Astrocyte (in vitro differentiated cells and primary cell): Measurements from ENCODE around the gene PARP14. TPM values are rescaled to one million over a fixed set of nuclear protein-coding genes. Genes with fewer than 3 reads are reported as not detected.

Experiments
- DNase-seq: peaks from one replicate; pipeline ENCODE4 v3.0.0-alpha.2; 2010; ENCODE audit warnings: low read depth
- FAIRE-seq: peaks from 2 replicates; lab custom pipeline; 2011; peaks lifted over from hg19 to GRCh38; lab: Jason Lieb, UNC
- H2AFZ ChIP-seq: 2 replicates; pipeline ENCODE4 v1.6.0; 2012; ENCODE audit warnings: low read depth, low read length, inconsistent platforms
- H3K27ac ChIP-seq: 2 replicates; pipeline ENCODE4 v1.5.1; 2011; ENCODE audit warnings: low read depth, low read length, inconsistent platforms
- H3K27me3 ChIP-seq: 2 replicates; pipeline ENCODE4 v1.6.0; 2011; ENCODE audit warnings: low read length, inconsistent platforms; ENCODE audit not compliant: insufficient read depth
- H3K36me3 ChIP-seq: 2 replicates; pipeline ENCODE4 v1.5.1; 2011; ENCODE audit warnings: low read length, inconsistent platforms; ENCODE audit not compliant: insufficient read depth
- H3K4me1 ChIP-seq: 2 replicates; pipeline ENCODE4 v1.5.1; 2011; ENCODE audit warnings: low read length, inconsistent platforms; ENCODE audit not compliant: insufficient read depth
- H3K4me2 ChIP-seq: 2 replicates; pipeline ENCODE4 v1.6.0; 2012; ENCODE audit warnings: low read length, inconsistent platforms
- H3K4me3 ChIP-seq: 2 replicates; pipeline ENCODE4 v1.5.1; 2011; ENCODE audit warnings: low read depth, mild to moderate bottlenecking, low read length, inconsistent platforms; ENCODE audit not compliant: insufficient read depth
- H3K79me2 ChIP-seq: 2 replicates; pipeline ENCODE4 v1.6.0; 2012; ENCODE audit warnings: mild to moderate bottlenecking, low read length, inconsistent platforms; ENCODE audit not compliant: insufficient read depth
- H3K9ac ChIP-seq: 2 replicates; pipeline ENCODE4 v1.6.0; 2012; ENCODE audit warnings: mild to moderate bottlenecking, low read length, inconsistent platforms
- H3K9me3 ChIP-seq: 2 replicates; pipeline ENCODE4 v1.5.1; 2012; ENCODE audit warnings: low read depth, mild to moderate bottlenecking, low read length, inconsistent platforms; ENCODE audit not compliant: insufficient read depth
- H4K20me1 ChIP-seq: 2 replicates; pipeline ENCODE4 v1.6.0; 2012; ENCODE audit warnings: low read length, inconsistent platforms; ENCODE audit not compliant: insufficient read depth
- H3K27ac Mint-ChIP-seq: one replicate; pipeline ENCODE4 v1.8.0; 2021; ENCODE audit warnings: mild to moderate bottlenecking, mixed read lengths; ENCODE audit not compliant: unreplicated experiment
- H3K27me3 Mint-ChIP-seq: one replicate; pipeline ENCODE4 v1.8.0; 2021; ENCODE audit warnings: low read depth, mixed read lengths; ENCODE audit not compliant: unreplicated experiment
- H3K36me3 Mint-ChIP-seq: one replicate; pipeline ENCODE4 v1.8.0; 2021; ENCODE audit warnings: low read depth, mixed read lengths; ENCODE audit not compliant: unreplicated experiment
- H3K4me1 Mint-ChIP-seq: one replicate; pipeline ENCODE4 v1.8.0; 2021; ENCODE audit warnings: low read depth, mixed read lengths; ENCODE audit not compliant: unreplicated experiment
- H3K4me3 Mint-ChIP-seq: one replicate; pipeline ENCODE4 v1.8.0; 2021; ENCODE audit warnings: mild to moderate bottlenecking, moderate library complexity, mixed read lengths; ENCODE audit not compliant: unreplicated experiment
- H3K9me3 Mint-ChIP-seq: one replicate; pipeline ENCODE4 v1.8.0; 2021; ENCODE audit warnings: mild to moderate bottlenecking, mixed read lengths; ENCODE audit not compliant: unreplicated experiment
- CTCF ChIP-seq: IDR thresholded peaks from 2 replicates; pipeline ENCODE4 v1.5.1; 2011; ENCODE audit warnings: low read depth, mild to moderate bottlenecking, inconsistent platforms, low read length, moderate library complexity; ENCODE audit not compliant: insufficient read depth
- EZH2 ChIP-seq: IDR thresholded peaks from 2 replicates; pipeline ENCODE4 v1.6.1; 2012; ENCODE audit warnings: mild to moderate bottlenecking, low read length, inconsistent platforms; ENCODE audit not compliant: insufficient read depth
- total RNA-seq: library from RNA; stranded (reverse); gene quantifications from 2 replicates; pipeline ENCODE4 v1.2.1, GENCODE V29; 2021

Gene PARP14
- total RNA-seq, 1 donor from 2014 or later, result 148 TPM

- Histone ChIP-seq H3K27ac (no peak overlapping the region), H4K20me1 (no peaks in the 10 kb centered on the region), H3K9me3 (no peaks in the 10 kb centered on the region), H2AFZ (no peak overlapping the region), H3K27me3 (no peaks in the 10 kb centered on the region), H3K4me3 (no peak overlapping the region), H3K36me3 (no peaks in the 10 kb centered on the region), H3K4me1 (no peaks in the 10 kb centered on the region), H3K9ac (no peak overlapping the region), H3K4me2 (no peak overlapping the region), H3K79me2 (no peaks in the 10 kb centered on the region)
- Mint-ChIP-seq H3K9me3 (no peaks in the 10 kb centered on the region), H3K27ac (peak overlapping the region; percentile 81), H3K4me1 (peaks cover 17% of the 10 kb centered on the region), H3K4me3 (peak overlapping the region; percentile 20), H3K27me3 (no peaks in the 10 kb centered on the region), H3K36me3 (no peaks in the 10 kb centered on the region)
- no peak for FAIRE-seq
- peak; percentile 17 for DNase-seq
- no peak for TF ChIP-seq CTCF
- no peak for TF ChIP-seq EZH2
These were observed 80.0 kb downstream of the PARP14 start for GRCh38 chr3:122760453-122761271.

- TF ChIP-seq EZH2 (no peak), CTCF (no peak)
- Histone ChIP-seq H3K4me3 (no peak overlapping the region), H4K20me1 (no peaks in the 10 kb centered on the region), H3K4me1 (no peaks in the 10 kb centered on the region), H3K79me2 (no peaks in the 10 kb centered on the region), H3K27me3 (no peaks in the 10 kb centered on the region), H3K27ac (no peak overlapping the region), H3K36me3 (no peaks in the 10 kb centered on the region), H3K4me2 (no peak overlapping the region), H3K9ac (no peak overlapping the region), H2AFZ (no peak overlapping the region), H3K9me3 (no peaks in the 10 kb centered on the region)
- DNase-seq (no peak), FAIRE-seq (no peak)
- Mint-ChIP-seq H3K4me1 (peaks cover 11% of the 10 kb centered on the region), H3K36me3 (peaks cover 3% of the 10 kb centered on the region), H3K4me3 (no peak overlapping the region), H3K9me3 (no peaks in the 10 kb centered on the region), H3K27me3 (no peaks in the 10 kb centered on the region), H3K27ac (no peak overlapping the region)
These were observed 85.8 kb downstream of the PARP14 start for GRCh38 chr3:122766430-122766829.
